ENCODE results near the gene SPECC1L.
A peak's percentile ranks its signal among the peaks of the same experiment; 100 is the strongest.
"Not testable (repeated sequence)": the region's sequence is repeated elsewhere in the genome, so short reads cannot be mapped to it uniquely, and the experiment has no call there.

SPECC1L gene

GRCh38 chr22:24304062-24304675, 33.5 kb downstream of the SPECC1L start:
- H3K9ac ChIP-seq (ENCODE audit: low read length): no peak overlapping the region
- H3K36me3 ChIP-seq (ENCODE audit: control insufficient read depth, insufficient read depth, low read length): peaks cover 59% of the 10 kb centered on the region
- H3K27ac ChIP-seq (ENCODE audit: low read depth, low read length): no peak overlapping the region
- peaks cover 4% of the 10 kb centered on the region; the same call in 1 of the 2 replicates for H3K9me3 ChIP-seq (ENCODE audit: control insufficient read depth, insufficient read depth, low read depth, low read length)
- H3K4me3 ChIP-seq (ENCODE audit: low read depth, low read length): no peak overlapping the region
- no peaks in the 10 kb centered on the region for H3K4me1 ChIP-seq (ENCODE audit: control insufficient read depth, insufficient read depth, low read length)
- H3K27me3 ChIP-seq (ENCODE audit: control insufficient read depth, insufficient read depth, low read length): no peaks in the 10 kb centered on the region

GRCh38 chr22:24305260-24305692, 34.6 kb downstream of the SPECC1L start:
- H3K27me3 ChIP-seq (ENCODE audit: control insufficient read depth, insufficient read depth, low read length): no peaks in the 10 kb centered on the region
- H3K9me3 ChIP-seq (ENCODE audit: control insufficient read depth, insufficient read depth, low read depth, low read length): peaks cover 4% of the 10 kb centered on the region; the same call in 1 of the 2 replicates
- peaks cover 63% of the 10 kb centered on the region for H3K36me3 ChIP-seq (ENCODE audit: control insufficient read depth, insufficient read depth, low read length)
- H3K27ac ChIP-seq (ENCODE audit: low read depth, low read length): no peak overlapping the region
- H3K4me1 ChIP-seq (ENCODE audit: control insufficient read depth, insufficient read depth, low read length): no peaks in the 10 kb centered on the region
- no peak overlapping the region for H3K9ac ChIP-seq (ENCODE audit: low read length)
- H3K4me3 ChIP-seq (ENCODE audit: low read depth, low read length): no peak overlapping the region

GRCh38 chr22:24310969-24311368, 40.3 kb downstream of the SPECC1L start:
- Histone ChIP-seq H3K27ac (ENCODE audit: low read depth, low read length) (no peak overlapping the region), H3K9ac (ENCODE audit: low read length) (no peak overlapping the region), H3K36me3 (ENCODE audit: control insufficient read depth, insufficient read depth, low read length) (peaks cover 64% of the 10 kb centered on the region), H3K9me3 (ENCODE audit: control insufficient read depth, insufficient read depth, low read depth, low read length) (0 out of 2 replicates have a peak, but pooled peaks cover 4% of the 10 kb centered on the region), H3K4me3 (ENCODE audit: low read depth, low read length) (no peak overlapping the region), H3K27me3 (ENCODE audit: control insufficient read depth, insufficient read depth, low read length) (no peaks in the 10 kb centered on the region), H3K4me1 (ENCODE audit: control insufficient read depth, insufficient read depth, low read length) (no peaks in the 10 kb centered on the region)

- no peaks in the 10 kb centered on the region for H3K27me3 ChIP-seq (ENCODE audit: control insufficient read depth, insufficient read depth, low read length)
- H3K27ac ChIP-seq (ENCODE audit: low read depth, low read length): 0 out of 2 replicates have a peak overlapping the region, but pooled peaks have one; percentile 29
- no peak overlapping the region for H3K4me3 ChIP-seq (ENCODE audit: low read depth, low read length)
- peaks cover 54% of the 10 kb centered on the region for H3K36me3 ChIP-seq (ENCODE audit: control insufficient read depth, insufficient read depth, low read length)
- no peak overlapping the region for H3K9ac ChIP-seq (ENCODE audit: low read length)
- H3K9me3 ChIP-seq (ENCODE audit: control insufficient read depth, insufficient read depth, low read depth, low read length): 0 out of 2 replicates have a peak, but pooled peaks cover 4% of the 10 kb centered on the region
- no peaks in the 10 kb centered on the region for H3K4me1 ChIP-seq (ENCODE audit: control insufficient read depth, insufficient read depth, low read length)
Measured at GRCh38 chr22:24315367-24315966, 44.8 kb downstream of the SPECC1L start.

GRCh38 chr22:24316264-24316663, 45.6 kb downstream of the SPECC1L start:
- H3K9ac ChIP-seq (ENCODE audit: low read length); H3K27ac ChIP-seq (ENCODE audit: low read depth, low read length); H3K4me3 ChIP-seq (ENCODE audit: low read depth, low read length); H3K27me3 ChIP-seq (ENCODE audit: control insufficient read depth, insufficient read depth, low read length); H3K9me3 ChIP-seq (ENCODE audit: control insufficient read depth, insufficient read depth, low read depth, low read length); H3K4me1 ChIP-seq (ENCODE audit: control insufficient read depth, insufficient read depth, low read length): not testable (repeated sequence)
- H3K36me3 ChIP-seq (ENCODE audit: control insufficient read depth, insufficient read depth, low read length): peaks cover 62% of the 10 kb centered on the region

GRCh38 chr22:24317511-24317910, 46.9 kb downstream of the SPECC1L start:
- not testable (repeated sequence) for H3K4me1 ChIP-seq (ENCODE audit: control insufficient read depth, insufficient read depth, low read length); H3K4me3 ChIP-seq (ENCODE audit: low read depth, low read length); H3K9me3 ChIP-seq (ENCODE audit: control insufficient read depth, insufficient read depth, low read depth, low read length); H3K27me3 ChIP-seq (ENCODE audit: control insufficient read depth, insufficient read depth, low read length); H3K9ac ChIP-seq (ENCODE audit: low read length); H3K27ac ChIP-seq (ENCODE audit: low read depth, low read length)
- peaks cover 70% of the 10 kb centered on the region for H3K36me3 ChIP-seq (ENCODE audit: control insufficient read depth, insufficient read depth, low read length)

GRCh38 chr22:24319451-24319850, 48.8 kb downstream of the SPECC1L start:
- no peaks in the 10 kb centered on the region for H3K27me3 ChIP-seq (ENCODE audit: control insufficient read depth, insufficient read depth, low read length)
- no peaks in the 10 kb centered on the region for H3K4me1 ChIP-seq (ENCODE audit: control insufficient read depth, insufficient read depth, low read length)
- H3K27ac ChIP-seq (ENCODE audit: low read depth, low read length): no peak overlapping the region
- H3K4me3 ChIP-seq (ENCODE audit: low read depth, low read length): no peak overlapping the region
- peaks cover 71% of the 10 kb centered on the region for H3K36me3 ChIP-seq (ENCODE audit: control insufficient read depth, insufficient read depth, low read length)
- H3K9me3 ChIP-seq (ENCODE audit: control insufficient read depth, insufficient read depth, low read depth, low read length): 0 out of 2 replicates have a peak, but pooled peaks cover 4% of the 10 kb centered on the region
- no peak overlapping the region for H3K9ac ChIP-seq (ENCODE audit: low read length)

GRCh38 chr22:24321999-24322398, 51.4 kb downstream of the SPECC1L start:
- Histone ChIP-seq H3K27me3 (ENCODE audit: control insufficient read depth, insufficient read depth, low read length) (no peaks in the 10 kb centered on the region), H3K4me1 (ENCODE audit: control insufficient read depth, insufficient read depth, low read length) (no peaks in the 10 kb centered on the region), H3K4me3 (ENCODE audit: low read depth, low read length) (no peak overlapping the region), H3K36me3 (ENCODE audit: control insufficient read depth, insufficient read depth, low read length) (peaks cover 69% of the 10 kb centered on the region), H3K27ac (ENCODE audit: low read depth, low read length) (no peak overlapping the region), H3K9me3 (ENCODE audit: control insufficient read depth, insufficient read depth, low read depth, low read length) (no peaks in the 10 kb centered on the region), H3K9ac (ENCODE audit: low read length) (no peak overlapping the region)

GRCh38 chr22:24322522-24322921, 51.9 kb downstream of the SPECC1L start:
- Histone ChIP-seq H3K36me3 (ENCODE audit: control insufficient read depth, insufficient read depth, low read length) (peaks cover 69% of the 10 kb centered on the region), H3K4me3 (ENCODE audit: low read depth, low read length) (no peak overlapping the region), H3K9ac (ENCODE audit: low read length) (no peak overlapping the region), H3K4me1 (ENCODE audit: control insufficient read depth, insufficient read depth, low read length) (no peaks in the 10 kb centered on the region), H3K27ac (ENCODE audit: low read depth, low read length) (no peak overlapping the region), H3K27me3 (ENCODE audit: control insufficient read depth, insufficient read depth, low read length) (no peaks in the 10 kb centered on the region), H3K9me3 (ENCODE audit: control insufficient read depth, insufficient read depth, low read depth, low read length) (no peaks in the 10 kb centered on the region)

- no peaks in the 10 kb centered on the region for H3K9me3 ChIP-seq (ENCODE audit: control insufficient read depth, insufficient read depth, low read depth, low read length)
- H3K27me3 ChIP-seq (ENCODE audit: control insufficient read depth, insufficient read depth, low read length): no peaks in the 10 kb centered on the region
- peaks cover 69% of the 10 kb centered on the region for H3K36me3 ChIP-seq (ENCODE audit: control insufficient read depth, insufficient read depth, low read length)
- no peaks in the 10 kb centered on the region for H3K4me1 ChIP-seq (ENCODE audit: control insufficient read depth, insufficient read depth, low read length)
- H3K27ac ChIP-seq (ENCODE audit: low read depth, low read length): no peak overlapping the region
- no peak overlapping the region for H3K9ac ChIP-seq (ENCODE audit: low read length)
- H3K4me3 ChIP-seq (ENCODE audit: low read depth, low read length): no peak overlapping the region
Measured at GRCh38 chr22:24323233-24323632, 52.6 kb downstream of the SPECC1L start.

- Histone ChIP-seq H3K9ac (ENCODE audit: low read length) (no peak overlapping the region), H3K27me3 (ENCODE audit: control insufficient read depth, insufficient read depth, low read length) (no peaks in the 10 kb centered on the region), H3K4me1 (ENCODE audit: control insufficient read depth, insufficient read depth, low read length) (no peaks in the 10 kb centered on the region), H3K36me3 (ENCODE audit: control insufficient read depth, insufficient read depth, low read length) (peaks cover 67% of the 10 kb centered on the region), H3K27ac (ENCODE audit: low read depth, low read length) (no peak overlapping the region), H3K9me3 (ENCODE audit: control insufficient read depth, insufficient read depth, low read depth, low read length) (no peaks in the 10 kb centered on the region), H3K4me3 (ENCODE audit: low read depth, low read length) (no peak overlapping the region)
Measured at GRCh38 chr22:24323695-24324094, 53.1 kb downstream of the SPECC1L start.

All from HUES6 (cell line).